Measurements from ENCODE around the gene CELA1. TPM values are rescaled to one million over a fixed set of nuclear protein-coding genes. Genes with fewer than 3 reads are reported as not detected.
"Not testable (repeated sequence)": the region's sequence is repeated elsewhere in the genome, so short reads cannot be mapped to it uniquely, and the experiment has no call there.

Gene CELA1
- total RNA-seq, 1 donor from 2014 or later = not detected

DNA sequence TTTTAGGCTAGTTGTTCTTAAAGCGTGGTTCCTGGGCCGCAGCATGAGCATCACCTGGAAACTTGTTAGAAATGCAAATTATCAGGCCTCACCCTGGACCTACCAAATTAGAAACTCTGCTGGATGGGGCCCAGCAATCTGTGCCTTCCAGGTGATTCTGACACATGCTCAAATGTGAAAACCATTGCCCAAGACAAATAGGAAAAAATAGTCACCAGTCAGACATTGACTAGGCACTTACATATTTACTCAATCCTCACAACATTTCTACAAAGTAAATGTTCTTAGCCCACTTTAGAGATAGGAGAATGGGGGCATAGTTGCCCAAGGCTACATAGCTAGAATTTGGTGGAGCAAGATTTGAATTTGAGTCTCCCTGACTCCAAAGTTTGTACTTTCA, 3.3 kb downstream of the CELA1 start:
- Mint-ChIP-seq H3K4me1 (ENCODE audit: unreplicated experiment) (no peaks in the 10 kb centered on the region), H3K9me3 (ENCODE audit: unreplicated experiment) (no peaks in the 10 kb centered on the region), H3K4me3 (ENCODE audit: unreplicated experiment) (no peak overlapping the region), H3K36me3 (ENCODE audit: unreplicated experiment) (no peaks in the 10 kb centered on the region), H3K27ac (ENCODE audit: unreplicated experiment) (no peak overlapping the region), H3K27me3 (ENCODE audit: unreplicated experiment) (no peaks in the 10 kb centered on the region)
- TF ChIP-seq, protein P1, sequence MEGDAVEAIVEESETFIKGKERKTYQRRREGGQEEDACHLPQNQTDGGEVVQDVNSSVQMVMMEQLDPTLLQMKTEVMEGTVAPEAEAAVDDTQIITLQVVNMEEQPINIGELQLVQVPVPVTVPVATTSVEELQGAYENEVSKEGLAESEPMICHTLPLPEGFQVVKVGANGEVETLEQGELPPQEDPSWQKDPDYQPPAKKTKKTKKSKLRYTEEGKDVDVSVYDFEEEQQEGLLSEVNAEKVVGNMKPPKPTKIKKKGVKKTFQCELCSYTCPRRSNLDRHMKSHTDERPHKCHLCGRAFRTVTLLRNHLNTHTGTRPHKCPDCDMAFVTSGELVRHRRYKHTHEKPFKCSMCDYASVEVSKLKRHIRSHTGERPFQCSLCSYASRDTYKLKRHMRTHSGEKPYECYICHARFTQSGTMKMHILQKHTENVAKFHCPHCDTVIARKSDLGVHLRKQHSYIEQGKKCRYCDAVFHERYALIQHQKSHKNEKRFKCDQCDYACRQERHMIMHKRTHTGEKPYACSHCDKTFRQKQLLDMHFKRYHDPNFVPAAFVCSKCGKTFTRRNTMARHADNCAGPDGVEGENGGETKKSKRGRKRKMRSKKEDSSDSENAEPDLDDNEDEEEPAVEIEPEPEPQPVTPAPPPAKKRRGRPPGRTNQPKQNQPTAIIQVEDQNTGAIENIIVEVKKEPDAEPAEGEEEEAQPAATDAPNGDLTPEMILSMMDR (IDR thresholded peaks at IDR 0.05) = no peak
- DNase-seq (ENCODE audit: extremely low spot score, unreplicated experiment) = no peak

DNA sequence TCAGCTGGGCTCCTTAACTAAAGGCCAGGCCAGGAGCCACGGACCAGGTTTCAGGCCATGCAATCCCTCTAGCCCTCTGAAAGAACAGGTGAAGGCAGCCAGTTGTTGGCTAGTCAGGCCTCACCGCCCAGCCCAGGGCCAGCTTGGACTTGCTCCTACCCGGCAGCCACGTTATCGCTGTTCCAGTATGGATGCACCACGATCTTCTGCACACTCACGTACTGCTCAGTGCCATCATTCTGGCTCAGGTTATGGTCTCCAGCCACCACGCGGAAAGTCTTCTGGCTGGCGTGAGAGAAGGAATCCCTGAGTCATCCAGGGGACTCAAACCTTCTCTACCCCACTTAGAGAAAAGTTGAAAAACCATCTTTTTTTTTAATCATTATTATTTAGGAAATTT, 4.1 kb downstream of the CELA1 start:
- H3K36me3 Mint-ChIP-seq (ENCODE audit: unreplicated experiment) = no peaks in the 10 kb centered on the region
- H3K27me3 Mint-ChIP-seq (ENCODE audit: unreplicated experiment) = no peaks in the 10 kb centered on the region
- H3K4me1 Mint-ChIP-seq (ENCODE audit: unreplicated experiment) = no peaks in the 10 kb centered on the region
- H3K4me3 Mint-ChIP-seq (ENCODE audit: unreplicated experiment) = no peak overlapping the region
- H3K9me3 Mint-ChIP-seq (ENCODE audit: unreplicated experiment) = no peaks in the 10 kb centered on the region
- TF ChIP-seq, protein P1 (IDR thresholded peaks at IDR 0.05) = no peak
- no peak overlapping the region for H3K27ac Mint-ChIP-seq (ENCODE audit: unreplicated experiment)
- no peak for DNase-seq (ENCODE audit: extremely low spot score, unreplicated experiment)

DNA sequence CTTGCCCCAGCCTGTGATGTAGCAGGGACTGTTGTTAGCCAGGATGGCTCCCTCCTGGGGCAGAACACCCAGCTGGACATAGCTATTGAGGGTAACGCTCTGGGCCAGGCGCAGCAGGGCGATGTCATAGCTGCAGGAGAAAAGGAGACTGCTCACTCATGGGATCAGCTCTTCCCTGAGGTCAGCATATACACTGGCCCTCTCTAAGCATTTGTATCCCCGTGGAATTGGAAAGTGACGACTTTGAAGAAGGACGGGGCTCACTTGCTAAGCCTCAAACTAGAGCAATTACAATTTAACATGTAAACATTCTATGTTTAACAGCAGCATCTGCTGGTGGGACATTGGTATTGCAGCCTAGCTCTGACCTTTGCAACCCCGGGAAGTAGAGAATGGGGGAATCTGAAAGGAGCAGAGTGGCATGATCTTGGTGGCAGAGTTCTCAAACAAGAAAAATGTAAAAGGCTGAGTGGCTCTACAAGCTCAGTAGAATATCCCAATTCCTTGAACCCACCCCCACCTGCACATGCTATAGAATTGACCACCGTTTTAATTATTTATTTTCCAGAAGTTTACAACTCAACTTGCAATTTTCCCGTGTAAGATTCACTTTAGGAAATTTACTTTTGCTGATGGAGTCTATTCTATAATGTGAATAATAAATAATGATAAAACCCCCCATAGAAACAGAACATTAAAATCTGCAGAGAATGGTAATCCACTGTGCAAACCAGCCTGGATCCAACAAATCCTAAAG, 5.0 kb downstream of the CELA1 start:
- TF ChIP-seq, protein P1 (IDR thresholded peaks at IDR 0.05) = peak; percentile 94
- no peaks in the 10 kb centered on the region for H3K36me3 Mint-ChIP-seq (ENCODE audit: unreplicated experiment)
- no peak overlapping the region for H3K4me3 Mint-ChIP-seq (ENCODE audit: unreplicated experiment)
- no peaks in the 10 kb centered on the region for H3K9me3 Mint-ChIP-seq (ENCODE audit: unreplicated experiment)
- no peaks in the 10 kb centered on the region for H3K4me1 Mint-ChIP-seq (ENCODE audit: unreplicated experiment)
- DNase-seq (ENCODE audit: extremely low spot score, unreplicated experiment) = no peak
- H3K27ac Mint-ChIP-seq (ENCODE audit: unreplicated experiment) = no peak overlapping the region
- H3K27me3 Mint-ChIP-seq (ENCODE audit: unreplicated experiment) = no peaks in the 10 kb centered on the region

DNA sequence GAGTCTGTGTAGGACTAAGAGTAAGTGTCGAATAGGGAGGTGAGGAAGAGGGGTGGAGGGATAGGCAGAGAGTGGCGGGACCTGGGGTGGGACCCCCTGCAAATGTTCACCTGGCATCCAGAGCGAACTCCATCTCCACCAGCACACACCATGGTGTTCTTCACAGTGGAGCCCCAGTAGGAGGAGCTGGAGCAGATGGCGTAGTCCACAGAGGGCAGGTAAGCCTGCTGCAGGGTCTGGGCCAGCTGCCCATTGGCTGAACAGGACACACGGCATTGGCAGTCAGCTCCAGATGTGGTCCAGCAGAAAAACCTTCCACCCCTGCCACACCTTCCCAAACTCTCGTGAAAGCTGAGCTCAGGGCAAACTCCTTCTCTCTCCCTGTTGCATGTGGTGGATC, 6.7 kb downstream of the CELA1 start:
- no peaks in the 10 kb centered on the region for H3K9me3 Mint-ChIP-seq (ENCODE audit: unreplicated experiment)
- H3K27ac Mint-ChIP-seq (ENCODE audit: unreplicated experiment) = no peak overlapping the region
- H3K36me3 Mint-ChIP-seq (ENCODE audit: unreplicated experiment) = no peaks in the 10 kb centered on the region
- no peaks in the 10 kb centered on the region for H3K4me1 Mint-ChIP-seq (ENCODE audit: unreplicated experiment)
- no peak for DNase-seq (ENCODE audit: extremely low spot score, unreplicated experiment)
- TF ChIP-seq, protein P1 (IDR thresholded peaks at IDR 0.05) = no peak
- H3K27me3 Mint-ChIP-seq (ENCODE audit: unreplicated experiment) = no peaks in the 10 kb centered on the region
- no peak overlapping the region for H3K4me3 Mint-ChIP-seq (ENCODE audit: unreplicated experiment)

DNA sequence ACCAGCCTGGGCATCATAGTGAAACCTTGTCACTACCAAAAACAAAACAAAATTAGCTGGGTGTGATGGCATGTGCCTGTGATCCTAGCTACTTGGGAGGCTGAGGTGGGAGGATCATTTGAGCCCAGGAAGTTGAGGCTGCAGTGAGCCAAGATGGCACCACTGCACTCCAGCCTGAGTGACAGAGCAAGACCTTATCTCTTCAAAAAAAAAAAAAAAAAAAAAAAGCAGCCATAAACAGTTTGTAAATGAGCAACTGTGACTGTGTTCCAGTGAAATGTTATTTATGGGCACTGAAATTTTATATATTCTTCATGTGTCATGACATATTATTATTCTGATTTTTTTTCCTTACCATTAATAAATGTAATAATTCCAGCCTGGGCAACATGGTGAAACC, 9.1 kb downstream of the CELA1 start:
- H3K27ac Mint-ChIP-seq (ENCODE audit: unreplicated experiment); H3K4me3 Mint-ChIP-seq (ENCODE audit: unreplicated experiment); DNase-seq (ENCODE audit: extremely low spot score, unreplicated experiment); H3K36me3 Mint-ChIP-seq (ENCODE audit: unreplicated experiment); H3K4me1 Mint-ChIP-seq (ENCODE audit: unreplicated experiment); H3K27me3 Mint-ChIP-seq (ENCODE audit: unreplicated experiment); H3K9me3 Mint-ChIP-seq (ENCODE audit: unreplicated experiment): not testable (repeated sequence)
